IgD-negative memory B cell (primary cell): Measurements from ENCODE around the gene SCIMP. TPM values are rescaled to one million over a fixed set of nuclear protein-coding genes. Genes with fewer than 3 reads are reported as not detected.

ENCODE experiments used
- H3K27ac Mint-ChIP-seq, 3 donors: one replicate each; pipeline ENCODE4 v1.8.0; 2020 to 2022; ENCODE audit warnings: mild to moderate bottlenecking in 3 of 3, mixed read lengths in 3 of 3, moderate library complexity in 1 of 3
- H3K27me3 Mint-ChIP-seq: one replicate; pipeline ENCODE4 v1.8.0; 2021; ENCODE audit warnings: mixed read lengths
- H3K36me3 Mint-ChIP-seq: one replicate; pipeline ENCODE4 v1.8.0; 2020; ENCODE audit warnings: mild to moderate bottlenecking, mixed read lengths
- H3K4me1 Mint-ChIP-seq, 3 donors: one replicate each; pipeline ENCODE4 v1.8.0; 2020 to 2022; ENCODE audit warnings: mixed read lengths in 3 of 3, mild to moderate bottlenecking in 1 of 3
- H3K4me3 Mint-ChIP-seq, 4 donors: one replicate each; pipeline ENCODE4 v1.8.0; 2020 to 2022; ENCODE audit warnings: mild to moderate bottlenecking in 4 of 4, mixed read lengths in 4 of 4, moderate library complexity in 3 of 4
- H3K9me3 Mint-ChIP-seq, 3 donors: one replicate each; pipeline ENCODE4 v1.8.0; 2020 to 2021; ENCODE audit warnings: mixed read lengths in 3 of 3, mild to moderate bottlenecking in 1 of 3
- polyA plus RNA-seq: library from polyadenylated mRNA; unstranded; fragments of 300-500 nt; fragmentation: Illumina TruSeq; gene quantifications from one replicate; pipeline ENCODE4 v1.2.3, GENCODE V29; 2021

The SCIMP gene
- polyA plus RNA-seq: 325 TPM

DNA sequence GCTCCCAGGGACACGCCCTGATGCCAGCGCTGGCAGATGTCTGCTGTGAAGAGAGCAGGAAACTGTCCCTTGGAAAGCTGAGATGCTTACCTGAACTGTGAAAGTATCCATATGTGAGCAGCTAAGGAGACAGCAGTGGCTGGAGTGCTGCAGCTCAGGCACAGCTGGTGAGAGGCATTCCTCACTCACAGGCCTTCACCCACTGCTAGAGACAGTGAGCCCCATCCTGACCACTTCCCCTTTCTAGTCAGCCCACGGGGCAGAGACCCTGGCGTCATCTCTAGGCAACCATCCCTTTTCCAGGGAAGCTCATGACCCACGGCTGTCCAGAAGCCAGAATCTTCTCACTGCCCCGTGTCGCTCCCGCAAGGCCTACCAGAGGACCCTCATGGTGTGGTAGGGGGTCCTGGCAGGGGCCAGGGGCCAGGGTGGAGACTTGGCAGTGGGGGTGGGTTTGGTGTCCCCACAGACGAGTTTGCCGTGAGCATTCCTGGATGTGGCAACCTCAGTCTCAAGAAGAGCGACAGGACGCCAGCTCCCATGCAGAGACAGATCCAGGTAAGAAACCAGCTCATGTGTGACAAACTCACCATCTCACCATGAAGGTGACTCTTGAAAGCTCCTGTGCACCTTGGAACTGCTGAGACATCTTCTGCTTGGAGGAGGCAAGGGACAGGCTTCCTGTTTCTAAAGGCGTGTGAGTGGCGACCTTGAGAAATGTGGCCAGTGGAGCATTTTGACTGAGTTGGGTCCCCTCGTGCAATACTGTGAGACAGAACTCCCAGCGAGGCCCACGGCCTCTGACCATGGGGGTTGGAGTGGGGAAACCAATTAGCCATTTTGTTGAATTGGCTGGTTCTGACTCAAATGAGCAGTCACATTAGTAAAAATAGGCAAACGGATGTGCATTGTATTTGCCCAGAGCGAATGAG is at the start of gene SCIMP:
Gene SCIMP, minus strand, starts transcription at position 216 of the 932 bp plus-strand sequence. Its CDS starts 105 bp downstream, at position 111.
- peaks cover 32 to 47% (median 40%) of the 10 kb centered on the region in 3 donors for H3K4me1 Mint-ChIP-seq
- peak within 1 kb of the TSS; percentile 96 to 99 (median 99) for H3K4me3 Mint-ChIP-seq
- peaks cover 0 to 5% (median 3%) of the 10 kb centered on the region in 3 donors for H3K9me3 Mint-ChIP-seq
- peaks cover 4% of the 10 kb centered on the region for H3K27me3 Mint-ChIP-seq
- peaks cover 25% of the 10 kb centered on the region for H3K36me3 Mint-ChIP-seq
- H3K27ac Mint-ChIP-seq: peak within 1 kb of the TSS; percentile 75 to 98 (median 97)

DNA sequence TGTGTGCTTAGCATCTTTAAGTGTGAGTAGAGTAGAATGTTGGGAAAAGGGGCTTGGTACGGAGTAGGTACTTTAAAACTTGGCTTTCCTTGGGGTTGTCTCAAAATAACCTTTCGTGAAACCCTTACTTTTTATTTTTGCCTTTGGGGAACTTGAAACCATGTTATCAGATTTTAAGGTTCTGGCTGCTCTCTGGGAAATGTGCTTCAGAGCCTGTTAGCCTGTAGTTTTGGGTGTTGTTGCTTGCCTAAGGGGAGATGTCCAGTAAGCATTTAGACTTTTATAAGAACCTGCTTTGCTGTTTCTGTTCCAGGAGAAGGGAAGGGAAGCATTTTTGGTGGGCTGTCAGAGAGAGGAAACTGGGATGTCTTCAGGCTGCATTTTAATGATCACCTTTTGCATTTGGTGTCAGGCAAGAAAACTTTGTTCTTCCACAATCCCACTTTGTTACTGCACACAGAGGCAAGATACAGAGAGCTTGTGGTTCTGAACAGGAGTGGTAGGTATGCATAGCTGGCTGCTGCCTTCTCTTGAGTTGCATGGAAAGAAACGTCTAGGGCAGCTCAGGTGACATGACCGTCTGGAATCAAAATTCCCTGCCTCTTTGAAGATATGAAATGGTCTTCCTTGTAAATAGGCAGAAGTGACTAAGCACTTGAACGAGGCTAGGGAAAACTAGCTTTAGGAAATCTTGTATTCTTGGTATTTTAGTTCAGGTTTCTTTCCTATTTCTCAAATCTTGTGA is 49.1 kb upstream of the SCIMP start:
- no peaks in the 10 kb centered on the region for H3K9me3 Mint-ChIP-seq
- H3K36me3 Mint-ChIP-seq: peaks cover 3% of the 10 kb centered on the region
- peaks cover 33 to 47% (median 39%) of the 10 kb centered on the region in 3 donors for H3K4me1 Mint-ChIP-seq
- H3K4me3 Mint-ChIP-seq: peak overlapping the region; percentile 89 to 96 (median 92)
- no peaks in the 10 kb centered on the region for H3K27me3 Mint-ChIP-seq
- H3K27ac Mint-ChIP-seq: peak overlapping the region; percentile 46 to 98 (median 87)

DNA sequence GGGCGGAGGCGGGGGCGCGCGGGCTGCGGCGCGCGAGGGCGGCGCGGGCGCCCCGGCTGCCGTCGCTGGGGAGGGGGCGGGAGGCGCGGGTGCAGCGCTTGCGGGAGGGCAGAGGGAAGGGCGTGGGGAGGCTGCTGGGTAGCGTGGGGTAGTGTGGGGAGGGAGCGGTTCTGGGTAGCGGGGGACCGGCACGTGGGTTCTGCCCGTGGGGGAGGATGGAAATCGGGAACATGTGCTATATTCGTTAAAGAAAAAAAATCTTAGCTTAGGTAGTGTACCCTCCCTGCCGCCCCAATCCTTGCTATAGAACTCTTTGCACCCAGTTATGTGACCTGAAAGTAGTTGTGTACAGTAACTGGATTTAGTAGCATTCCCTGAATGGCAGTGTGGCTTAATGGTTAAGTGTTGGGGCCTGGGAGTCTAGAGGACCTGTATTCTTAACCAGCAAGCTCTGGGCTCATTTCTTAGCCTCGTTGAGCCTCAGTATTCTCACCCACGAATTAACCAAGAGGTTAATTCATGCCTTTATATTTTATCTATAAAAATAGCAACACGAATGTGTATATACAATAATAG is 48.1 kb upstream of the SCIMP start:
- Mint-ChIP-seq H3K36me3 (peaks cover 2% of the 10 kb centered on the region), H3K4me3 (peak overlapping the region; percentile 89 to 96 (median 92)), H3K27me3 (no peaks in the 10 kb centered on the region), H3K27ac (peak overlapping the region; percentile 73 to 98 (median 87)), H3K9me3 (no peaks in the 10 kb centered on the region), H3K4me1 (peaks cover 27 to 43% (median 35%) of the 10 kb centered on the region in 3 donors)

DNA sequence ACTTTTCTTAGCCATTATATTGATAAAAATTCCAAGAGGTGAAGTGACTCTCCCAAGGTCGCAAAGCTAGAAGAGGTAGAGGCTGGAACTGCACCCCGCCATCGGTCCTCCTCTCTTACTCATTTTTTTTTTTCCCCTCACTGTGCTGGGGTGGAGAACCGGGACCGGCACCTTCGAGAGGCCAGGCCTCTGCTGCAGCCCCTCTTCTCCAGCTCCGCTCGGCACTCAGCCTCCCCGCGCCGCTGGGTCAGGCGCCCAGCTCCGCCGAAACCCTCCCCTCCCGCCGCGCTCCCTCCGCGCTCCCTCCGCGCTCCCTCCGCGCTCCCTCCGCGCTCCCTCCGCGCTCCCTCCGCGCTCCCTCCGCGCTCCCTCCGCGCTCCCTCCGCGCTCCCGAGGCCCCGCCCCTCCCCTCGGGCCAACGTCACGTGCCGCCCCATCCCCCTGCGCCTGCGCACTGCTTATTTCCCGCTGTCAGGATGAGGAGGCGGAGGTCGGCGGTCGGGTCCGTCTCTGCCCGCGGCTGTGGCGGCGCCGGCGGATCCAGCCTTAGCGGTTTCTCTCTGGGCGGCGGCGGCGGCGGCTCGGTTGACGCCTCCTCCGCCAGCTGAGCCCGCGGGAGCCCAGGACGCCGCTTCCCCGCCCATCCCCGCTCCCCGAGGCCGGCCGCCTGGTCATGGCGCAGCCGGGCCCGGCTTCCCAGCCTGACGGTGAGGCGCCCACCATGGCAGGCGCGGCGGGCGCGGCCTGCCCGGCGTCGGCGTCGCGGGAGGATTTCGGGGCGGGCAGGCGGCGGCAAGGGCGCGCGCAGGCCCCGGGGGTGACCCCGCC is 47.4 kb upstream of the SCIMP start, which contains the start of gene RABEP1:
Gene RABEP1, plus strand, starts transcription at position 471 of the 828 bp plus-strand sequence. Its CDS starts 203 bp downstream, at position 674.
- H3K4me3 Mint-ChIP-seq: peak within 1 kb of the TSS; percentile 89 to 96 (median 94)
- H3K4me1 Mint-ChIP-seq: peaks cover 26 to 41% (median 34%) of the 10 kb centered on the region in 3 donors
- H3K27ac Mint-ChIP-seq: peak within 1 kb of the TSS; percentile 87 to 98 (median 91)
- H3K27me3 Mint-ChIP-seq: no peaks in the 10 kb centered on the region
- H3K9me3 Mint-ChIP-seq: no peaks in the 10 kb centered on the region
- H3K36me3 Mint-ChIP-seq: peaks cover 2% of the 10 kb centered on the region

DNA sequence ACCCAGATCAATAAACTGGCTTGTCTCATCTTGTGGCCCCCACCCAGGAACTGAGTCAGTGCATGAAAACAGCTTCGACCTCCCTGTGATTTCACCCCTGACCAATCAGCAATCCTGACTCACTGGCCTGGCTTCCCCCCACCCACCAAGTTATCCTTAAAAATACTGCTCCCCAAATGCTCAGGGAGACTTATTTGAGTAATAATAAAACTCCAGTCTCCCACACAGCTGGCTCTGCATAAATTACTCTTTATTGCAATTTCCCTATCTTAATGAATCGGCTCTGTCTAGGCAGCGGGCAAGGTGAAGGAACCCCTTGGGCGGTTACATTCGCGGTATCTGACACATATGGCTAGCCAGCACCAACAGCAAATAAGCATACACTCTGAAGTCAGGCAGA is 37.7 kb upstream of the SCIMP start:
- no peak overlapping the region for H3K4me3 Mint-ChIP-seq
- H3K4me1 Mint-ChIP-seq: peaks cover 5 to 9% (median 5%) of the 10 kb centered on the region in 3 donors
- H3K27ac Mint-ChIP-seq: no peak overlapping the region
- H3K27me3 Mint-ChIP-seq: no peaks in the 10 kb centered on the region
- H3K36me3 Mint-ChIP-seq: no peaks in the 10 kb centered on the region
- no peaks in the 10 kb centered on the region for H3K9me3 Mint-ChIP-seq

DNA sequence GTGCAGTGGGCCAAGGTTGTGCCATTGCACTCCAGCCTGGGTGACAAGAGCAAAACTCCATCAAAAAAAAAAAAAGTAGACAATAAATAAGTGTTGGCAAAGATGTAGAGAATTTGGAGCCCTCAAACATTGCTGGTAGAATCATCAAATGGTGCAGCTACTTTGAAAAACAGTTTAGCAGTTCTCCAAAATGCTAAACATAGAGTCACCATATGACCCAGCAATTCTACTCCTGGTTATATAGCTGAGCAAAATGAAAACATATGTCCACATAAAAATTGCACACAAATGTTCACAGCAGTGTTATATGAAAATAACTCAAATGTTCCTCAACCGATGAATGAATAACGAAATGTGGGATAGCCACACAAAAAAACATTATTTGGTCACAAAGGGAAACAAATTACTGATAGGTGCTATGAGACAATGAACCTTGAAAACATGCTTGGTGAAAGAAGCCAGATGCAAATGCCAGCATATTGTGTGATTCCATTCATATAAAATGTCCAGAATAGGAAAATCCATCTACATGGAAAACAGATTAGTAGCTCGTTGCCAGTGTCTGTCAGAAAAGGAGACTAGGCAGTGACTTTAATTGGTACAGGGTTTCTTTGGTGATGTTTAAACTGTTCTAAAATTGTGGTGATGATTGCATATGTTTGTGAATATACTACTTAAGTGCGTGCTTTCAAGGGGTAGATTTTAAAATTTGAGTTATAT is 34.7 kb upstream of the SCIMP start:
- Mint-ChIP-seq H3K4me3 (no peak overlapping the region), H3K4me1 (peaks cover 5 to 9% (median 5%) of the 10 kb centered on the region in 3 donors), H3K9me3 (no peaks in the 10 kb centered on the region), H3K27me3 (no peaks in the 10 kb centered on the region), H3K27ac (peak overlapping the region in 1 of 3 donors; percentile 63), H3K36me3 (no peaks in the 10 kb centered on the region)

DNA sequence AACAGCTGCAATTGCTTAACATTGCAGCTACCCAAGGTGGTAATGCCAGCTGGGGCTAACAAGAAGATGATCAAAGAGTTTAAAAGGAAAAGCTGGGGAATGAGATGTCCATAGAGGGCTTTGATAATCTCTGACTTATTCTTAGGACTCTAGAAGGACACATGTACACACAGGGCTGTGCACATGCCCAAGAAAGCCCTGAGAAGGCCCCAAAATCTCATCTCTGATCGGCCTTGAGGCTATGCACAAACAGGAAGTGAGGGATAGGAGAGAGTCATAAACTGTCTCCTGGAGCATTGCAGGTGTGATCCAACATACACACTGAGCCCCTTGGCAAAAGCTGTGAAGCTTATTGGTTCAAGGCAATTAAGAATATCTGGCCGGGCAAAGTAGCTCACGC is 30.2 kb upstream of the SCIMP start:
- Mint-ChIP-seq H3K4me3 (no peak overlapping the region), H3K9me3 (no peaks in the 10 kb centered on the region), H3K27ac (no peak overlapping the region), H3K36me3 (peaks cover 7% of the 10 kb centered on the region), H3K4me1 (peaks cover 0 to 12% (median 4%) of the 10 kb centered on the region in 3 donors), H3K27me3 (no peaks in the 10 kb centered on the region)

DNA sequence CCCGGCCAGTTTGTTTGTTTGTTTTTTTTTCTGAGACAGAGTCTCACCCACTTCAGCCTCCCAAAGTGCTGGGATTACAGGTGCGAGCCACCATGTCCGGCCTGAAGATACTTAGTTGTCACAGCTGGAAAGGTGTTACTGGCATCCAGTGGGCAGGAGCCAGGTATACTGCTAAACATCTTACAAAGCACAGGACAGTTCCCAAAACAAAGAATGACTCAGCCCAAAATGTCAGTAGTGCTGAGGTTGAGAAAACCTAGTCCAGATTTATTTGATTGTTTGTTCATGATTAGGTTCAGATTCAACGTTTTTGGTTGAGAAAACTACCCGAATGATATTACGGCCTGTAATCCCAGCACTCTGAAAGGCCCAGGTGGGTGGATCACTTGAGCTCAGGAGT is 28.8 kb upstream of the SCIMP start:
- Mint-ChIP-seq H3K4me1 (peaks cover 0 to 16% (median 4%) of the 10 kb centered on the region in 3 donors), H3K27ac (peak overlapping the region in 1 of 3 donors; percentile 50), H3K9me3 (no peaks in the 10 kb centered on the region), H3K27me3 (no peaks in the 10 kb centered on the region), H3K36me3 (peaks cover 7% of the 10 kb centered on the region), H3K4me3 (no peak overlapping the region)

DNA sequence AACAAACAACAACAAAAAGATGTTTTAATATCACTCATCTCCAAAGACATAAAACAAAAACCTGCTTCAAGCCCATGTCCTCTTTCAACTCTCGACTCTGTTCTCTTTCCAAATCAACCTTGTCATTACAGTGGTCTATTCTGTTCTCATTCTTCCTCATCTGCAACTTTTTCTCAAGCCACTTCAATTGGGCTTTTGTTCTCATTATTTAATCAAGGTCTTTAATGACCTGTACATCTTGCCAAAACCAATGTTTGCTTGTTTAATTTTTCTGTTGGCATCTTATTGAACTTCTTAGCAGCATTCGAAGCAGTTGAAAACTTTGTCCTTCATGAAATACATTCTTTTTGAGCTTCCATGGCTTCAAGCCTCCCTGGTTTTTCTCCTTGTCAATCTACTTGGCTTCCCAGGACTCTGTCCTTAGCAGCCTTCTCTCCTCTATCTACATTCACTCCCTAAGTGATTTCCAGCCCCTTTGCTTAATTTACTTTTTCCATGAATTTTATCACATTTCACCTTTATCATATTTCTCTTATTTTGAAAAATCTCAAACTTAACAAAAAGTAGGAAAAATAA is 27.8 kb upstream of the SCIMP start:
- peaks cover 7% of the 10 kb centered on the region for H3K36me3 Mint-ChIP-seq
- H3K4me3 Mint-ChIP-seq: no peak overlapping the region
- H3K4me1 Mint-ChIP-seq: peaks cover 2 to 11% (median 6%) of the 10 kb centered on the region in 3 donors
- no peaks in the 10 kb centered on the region for H3K27me3 Mint-ChIP-seq
- H3K27ac Mint-ChIP-seq: peak overlapping the region in 2 of 3 donors; percentile 8 to 27
- H3K9me3 Mint-ChIP-seq: no peaks in the 10 kb centered on the region

DNA sequence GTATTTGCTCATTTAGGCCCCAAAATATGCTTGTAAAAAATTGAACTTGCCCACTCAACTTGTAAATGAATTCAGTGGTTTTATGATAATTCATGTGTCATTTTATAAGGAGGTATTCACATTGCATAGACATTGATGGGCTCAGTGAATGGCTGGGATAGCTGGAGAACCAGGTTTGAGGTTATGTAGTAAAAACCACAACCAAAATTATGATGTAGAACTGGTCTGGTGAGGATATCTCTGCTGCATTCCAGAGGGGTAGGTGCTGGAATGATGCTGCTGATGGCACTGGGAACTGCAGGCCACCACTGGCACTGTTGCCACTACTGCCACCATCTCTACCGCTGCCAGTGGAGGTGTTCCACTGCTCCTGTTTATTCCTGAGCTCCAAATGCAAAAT is 25.9 kb upstream of the SCIMP start:
- H3K4me3 Mint-ChIP-seq: no peak overlapping the region
- no peaks in the 10 kb centered on the region for H3K9me3 Mint-ChIP-seq
- peaks cover 7% of the 10 kb centered on the region for H3K36me3 Mint-ChIP-seq
- no peak overlapping the region for H3K27ac Mint-ChIP-seq
- H3K4me1 Mint-ChIP-seq: peaks cover 7 to 18% (median 16%) of the 10 kb centered on the region in 3 donors
- no peaks in the 10 kb centered on the region for H3K27me3 Mint-ChIP-seq

DNA sequence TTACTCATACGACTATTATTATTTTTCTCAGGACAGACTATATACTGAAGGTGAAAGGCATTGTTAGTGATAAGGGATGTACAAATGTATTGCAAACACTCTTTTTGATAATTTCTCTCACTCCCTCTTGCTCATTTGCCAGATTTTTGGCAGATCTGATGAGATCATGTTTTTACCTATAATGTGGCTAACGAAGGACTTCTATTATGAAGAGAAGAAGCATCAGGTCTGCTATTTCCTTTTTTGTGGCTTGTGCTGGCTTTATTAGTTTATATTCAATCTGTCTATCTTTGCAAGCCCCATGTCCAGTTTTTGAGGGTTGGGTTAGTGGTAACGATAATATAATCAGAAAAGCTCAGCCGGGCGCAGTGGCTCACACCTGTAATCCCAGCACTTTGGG is 22.5 kb upstream of the SCIMP start:
- Mint-ChIP-seq H3K27ac (peak overlapping the region in 1 of 3 donors; percentile 82), H3K4me3 (peak overlapping the region in 3 of 4 donors; percentile 18 to 68 (median 43)), H3K4me1 (peaks cover 23 to 29% (median 28%) of the 10 kb centered on the region in 3 donors)

DNA sequence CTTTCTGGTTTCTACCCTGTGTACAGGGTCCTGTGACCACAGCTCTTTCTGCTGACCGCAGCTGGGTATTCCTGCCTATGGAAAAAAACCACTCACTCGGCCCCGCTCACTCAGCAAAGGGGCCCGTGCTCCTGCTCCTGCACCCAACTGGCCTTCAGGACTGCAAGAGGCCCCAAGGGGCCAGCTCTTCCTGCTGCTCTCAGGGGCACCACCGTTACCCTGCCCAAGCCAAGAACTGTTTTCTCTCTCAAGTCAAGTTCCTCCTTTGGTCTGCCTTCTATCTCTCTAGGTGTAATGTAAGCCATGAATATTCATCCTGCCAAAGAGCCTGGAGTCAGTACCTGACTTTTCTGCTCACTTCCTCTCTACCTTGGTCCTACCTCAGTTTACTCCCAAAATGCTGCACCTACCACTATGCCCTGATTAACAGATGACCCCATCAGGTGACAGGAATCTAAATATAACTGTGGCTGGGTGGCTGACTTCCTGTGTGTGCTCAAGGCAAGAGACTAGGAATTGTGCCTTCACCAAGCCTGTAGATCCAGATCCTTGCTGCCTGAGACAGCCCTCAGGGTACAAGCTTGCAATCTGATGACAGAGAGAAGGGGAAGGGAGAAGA is 20.4 kb upstream of the SCIMP start:
- Mint-ChIP-seq H3K4me3 (peak overlapping the region; percentile 69 to 95 (median 82)), H3K27ac (peak overlapping the region; percentile 60 to 86 (median 80)), H3K36me3 (peaks cover 3% of the 10 kb centered on the region), H3K9me3 (no peaks in the 10 kb centered on the region), H3K27me3 (no peaks in the 10 kb centered on the region), H3K4me1 (peaks cover 23 to 31% (median 28%) of the 10 kb centered on the region in 3 donors)

More for the DNA sequence above, 22.5 kb upstream of the SCIMP start:
- H3K27me3 Mint-ChIP-seq: no peaks in the 10 kb centered on the region
- H3K9me3 Mint-ChIP-seq: no peaks in the 10 kb centered on the region
- H3K36me3 Mint-ChIP-seq: peaks cover 4% of the 10 kb centered on the region

DNA sequence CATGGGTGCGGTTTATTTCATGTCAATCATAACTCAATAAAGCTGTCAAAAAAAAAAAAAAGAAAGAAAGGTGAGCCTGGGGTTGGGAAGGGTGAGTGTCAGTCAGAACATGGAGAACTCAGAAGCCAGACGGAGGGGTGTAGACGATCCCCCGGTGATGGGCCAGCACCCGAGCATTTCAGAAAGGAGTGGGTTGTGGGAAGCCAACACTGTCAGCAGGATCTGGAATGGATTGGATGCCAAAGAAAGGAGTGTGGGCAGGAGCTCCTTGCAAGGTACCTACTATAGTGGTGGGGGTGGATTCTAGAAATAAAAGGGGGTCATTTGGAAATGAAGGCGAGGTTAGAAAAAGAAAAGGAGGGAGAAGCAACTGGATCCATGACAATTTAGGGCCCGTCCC is 19.8 kb upstream of the SCIMP start:
- no peaks in the 10 kb centered on the region for H3K27me3 Mint-ChIP-seq
- peaks cover 3% of the 10 kb centered on the region for H3K36me3 Mint-ChIP-seq
- H3K9me3 Mint-ChIP-seq: no peaks in the 10 kb centered on the region
- H3K4me1 Mint-ChIP-seq: peaks cover 26 to 36% (median 34%) of the 10 kb centered on the region in 3 donors
- peak overlapping the region in 3 of 4 donors; percentile 69 to 89 (median 83) for H3K4me3 Mint-ChIP-seq
- peak overlapping the region in 2 of 3 donors; percentile 80 to 93 for H3K27ac Mint-ChIP-seq
